ENCODE data around the gene DISC1.

The DISC1 gene

DNA sequence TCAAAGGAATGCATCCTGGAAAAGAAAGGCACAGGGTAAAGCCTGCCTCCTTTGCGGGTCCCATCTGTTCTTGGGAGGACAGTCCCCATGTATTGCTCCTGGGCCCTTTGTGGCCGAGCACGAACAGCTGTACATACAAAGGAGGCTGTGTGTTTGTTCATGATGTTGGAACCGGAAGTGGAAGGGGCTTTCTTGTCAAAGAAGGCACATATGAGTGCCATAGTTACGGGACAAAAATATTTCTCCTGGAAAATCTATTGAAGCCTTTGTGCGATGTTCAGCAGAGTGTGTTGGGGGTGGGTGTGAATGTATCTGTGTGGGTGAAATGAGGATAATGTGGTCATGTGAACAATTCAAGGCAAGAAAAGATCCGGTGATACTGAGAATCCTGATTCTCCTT, 297.6 kb downstream of the DISC1 start:
- TF ChIP-seq CTCF (conservative IDR thresholded peaks at IDR 0.05; ENCODE audit: low read depth, low read length): no peak
- H3K4me3 ChIP-seq (ENCODE audit: low read depth, low read length): no peak overlapping the region
- DNase-seq (ENCODE audit: low read depth): no peak

- TF ChIP-seq CTCF (conservative IDR thresholded peaks at IDR 0.05; ENCODE audit: low read depth, low read length): no peak
- DNase-seq (ENCODE audit: low read depth): no peak
Observed at GRCh38 chr1:231925864-231926263, 299.3 kb downstream of the DISC1 start.

DNA sequence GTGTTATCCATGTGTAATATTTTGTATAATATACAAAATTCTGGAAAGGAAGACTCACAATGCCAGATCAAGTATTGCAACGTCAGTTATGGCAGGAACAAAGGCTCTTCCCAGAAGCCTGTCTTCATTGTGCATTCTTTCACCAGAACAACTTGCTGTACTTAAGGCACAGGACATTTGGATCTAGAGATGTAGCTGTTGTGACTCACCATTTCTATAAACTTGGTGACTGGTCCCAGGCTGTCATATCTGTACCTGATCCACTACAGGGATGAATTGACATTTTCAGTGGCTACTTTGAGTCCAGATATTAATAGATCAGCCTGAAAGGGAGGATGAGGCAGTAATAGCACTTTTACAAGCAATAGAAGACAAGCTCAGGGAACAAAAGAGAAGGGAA, 299.8 kb downstream of the DISC1 start:
- no peak for TF ChIP-seq CTCF (conservative IDR thresholded peaks at IDR 0.05; ENCODE audit: low read depth, low read length)
- DNase-seq (ENCODE audit: low read depth): no peak
- H3K4me3 ChIP-seq (ENCODE audit: low read depth, low read length): no peak overlapping the region

More at GRCh38 chr1:231925864-231926263, 299.3 kb downstream of the DISC1 start:
- no peak overlapping the region for H3K4me3 ChIP-seq (ENCODE audit: low read depth, low read length)

DNA sequence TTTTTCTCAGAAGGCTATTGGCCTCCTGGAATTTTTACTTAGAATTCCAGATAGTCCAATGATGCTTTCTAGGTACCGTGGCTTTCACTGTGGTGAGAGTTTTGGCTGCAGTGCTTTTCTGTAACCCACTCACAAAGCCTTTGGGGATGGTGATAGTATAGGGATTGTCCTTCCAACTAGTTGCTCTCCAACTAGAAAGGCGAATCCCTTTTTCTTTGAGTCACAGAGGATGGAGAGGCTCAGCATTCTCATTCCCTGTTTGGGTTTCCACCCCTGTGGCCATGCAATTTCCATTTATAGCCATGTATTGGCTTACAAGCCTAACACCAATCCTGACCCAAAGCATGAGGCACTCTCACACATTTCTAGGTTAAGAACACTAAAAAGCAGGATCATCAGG, 300.3 kb downstream of the DISC1 start:
- no peak for TF ChIP-seq CTCF (conservative IDR thresholded peaks at IDR 0.05; ENCODE audit: low read depth, low read length)
- no peak for DNase-seq (ENCODE audit: low read depth)
- no peak overlapping the region for H3K4me3 ChIP-seq (ENCODE audit: low read depth, low read length)

GRCh38 chr1:231927431-231927830, 300.8 kb downstream of the DISC1 start:
- H3K4me3 ChIP-seq (ENCODE audit: low read depth, low read length): no peak overlapping the region
- DNase-seq (ENCODE audit: low read depth): no peak
- no peak for TF ChIP-seq CTCF (conservative IDR thresholded peaks at IDR 0.05; ENCODE audit: low read depth, low read length)

DNA sequence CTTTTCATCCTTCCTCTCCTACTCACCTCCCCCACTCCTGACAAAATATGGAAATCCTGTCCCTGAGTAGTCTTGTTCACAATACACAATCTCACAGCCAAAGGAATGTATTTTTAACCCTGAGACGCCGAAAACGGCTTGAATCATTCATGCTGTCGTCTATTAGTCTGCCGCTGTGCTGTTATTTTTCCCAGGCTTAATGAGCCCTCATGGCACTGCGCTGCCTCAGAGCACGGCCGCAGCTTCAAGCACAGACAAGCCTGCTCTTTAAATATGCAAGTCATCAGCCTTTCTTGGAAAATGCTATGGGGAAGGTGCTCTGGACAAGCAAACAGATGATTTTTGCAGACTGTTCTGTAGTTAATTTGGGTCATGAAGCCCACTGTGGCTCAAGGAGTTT, 302.7 kb downstream of the DISC1 start:
- DNase-seq (ENCODE audit: low read depth): peak; percentile 76
- peak overlapping the region; percentile 18 for H3K4me3 ChIP-seq (ENCODE audit: low read depth, low read length)
- no peak for TF ChIP-seq CTCF (conservative IDR thresholded peaks at IDR 0.05; ENCODE audit: low read depth, low read length)

GRCh38 chr1:231930257-231930947, 303.8 kb downstream of the DISC1 start:
- no peak for TF ChIP-seq CTCF (conservative IDR thresholded peaks at IDR 0.05; ENCODE audit: low read depth, low read length)

More at GRCh38 chr1:231930257-231930947, 303.8 kb downstream of the DISC1 start:
- no peak overlapping the region for H3K4me3 ChIP-seq (ENCODE audit: low read depth, low read length)
- DNase-seq (ENCODE audit: low read depth): no peak
